Astrocyte of the hippocampus (primary cell): ENCODE results near the gene TUBGCP4.

ENCODE experiments used
- DNase-seq: peaks from one replicate; pipeline ENCODE4 v3.0.0; 2011; ENCODE audit warnings: low read depth, low spot score

Gene TUBGCP4

DNA sequence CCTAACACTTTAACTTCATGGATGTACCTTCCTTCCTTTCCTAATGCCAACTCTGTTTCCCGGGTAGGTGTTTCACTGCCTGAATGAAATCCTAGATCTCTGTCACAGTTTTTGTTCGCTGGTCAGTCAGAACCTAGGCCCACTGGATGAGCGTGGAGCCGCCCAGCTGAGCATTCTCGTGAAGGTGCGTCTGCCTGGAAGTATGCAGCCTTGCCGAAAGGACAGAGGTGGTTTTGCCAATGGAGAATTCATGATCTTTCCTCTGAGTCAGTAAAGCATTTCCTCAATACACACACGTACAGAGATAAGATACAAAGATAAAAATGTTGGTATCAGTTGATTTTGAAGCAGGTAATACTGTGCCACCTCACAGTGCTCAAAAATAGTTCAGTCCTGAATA lies 32.7 kb downstream of the TUBGCP4 start:
- DNase-seq, result no peak

DNA sequence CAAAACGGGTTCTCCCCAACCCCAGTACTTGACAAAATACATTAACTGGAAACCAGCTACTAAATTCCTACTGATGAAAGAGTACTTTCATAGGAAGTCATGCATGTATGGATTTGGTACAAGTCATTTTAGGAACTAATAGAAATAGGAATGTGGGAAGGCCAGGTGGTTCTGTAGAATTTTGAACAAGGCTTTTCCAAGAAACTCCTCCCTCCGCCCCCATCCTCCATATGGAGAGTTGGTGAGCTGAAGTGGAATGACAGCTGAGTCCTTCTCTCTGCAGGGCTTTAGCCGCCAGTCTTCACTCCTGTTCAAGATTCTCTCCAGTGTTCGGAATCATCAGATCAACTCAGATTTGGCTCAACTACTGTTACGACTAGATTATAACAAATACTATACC lies 33.2 kb downstream of the TUBGCP4 start:
- DNase-seq, result no peak

GRCh38 chr15:43406189-43406588 lies 35.3 kb downstream of the TUBGCP4 start:
- DNase-seq, result no peak

- DNase-seq, result no peak
Measured at GRCh38 chr15:43406808-43407207, 35.9 kb downstream of the TUBGCP4 start.

DNA sequence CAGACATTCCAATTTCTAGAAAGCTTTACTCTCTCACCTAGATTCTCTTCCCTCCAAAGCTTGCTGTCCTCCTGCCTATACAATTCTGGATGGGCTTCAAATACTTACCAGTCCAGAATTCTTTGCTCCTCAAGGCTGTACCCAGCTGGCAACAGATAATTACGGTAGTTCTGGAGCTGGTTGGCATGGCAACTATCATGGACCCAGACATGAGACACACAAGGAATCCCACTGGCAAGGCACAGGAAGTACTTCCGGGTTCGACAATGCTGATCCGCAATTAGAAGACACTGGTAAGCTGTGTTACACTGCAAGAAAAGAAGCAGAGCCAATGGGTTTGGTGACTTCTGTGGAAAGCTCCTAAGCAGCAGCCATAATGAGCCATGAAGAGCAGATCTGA lies 37.9 kb downstream of the TUBGCP4 start:
- DNase-seq, result no peak

DNA sequence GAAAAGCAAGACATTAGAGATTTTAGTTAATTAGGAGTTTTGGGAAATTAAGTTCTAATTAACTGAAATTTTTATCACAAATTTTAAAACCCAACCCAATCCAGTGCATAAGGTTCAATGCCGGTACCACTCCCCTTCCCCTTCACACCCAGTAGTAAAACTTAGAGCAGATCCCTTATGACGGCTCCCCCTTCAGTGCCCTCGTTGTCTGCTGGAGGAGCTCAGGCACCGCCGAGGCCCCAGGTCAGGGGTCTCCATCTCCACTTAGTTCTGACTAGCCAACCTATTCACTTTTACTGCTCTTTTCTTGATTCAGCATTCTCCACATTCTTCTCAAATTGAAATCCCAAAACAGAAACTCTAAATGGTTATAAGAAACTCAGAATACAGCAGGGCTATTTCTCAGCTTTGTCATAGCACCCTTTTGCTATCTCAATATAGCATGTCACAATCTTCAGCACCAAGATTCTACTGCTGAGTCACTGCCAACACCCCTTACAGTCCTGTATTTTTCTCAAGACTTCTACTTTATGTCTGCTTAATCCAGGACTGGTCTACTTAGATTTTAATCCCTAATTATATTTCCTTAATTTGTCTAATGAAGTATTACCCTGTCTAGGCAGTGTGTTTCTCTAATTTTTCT lies 39.8 kb downstream of the TUBGCP4 start:
- peak; percentile 16 for DNase-seq

DNA sequence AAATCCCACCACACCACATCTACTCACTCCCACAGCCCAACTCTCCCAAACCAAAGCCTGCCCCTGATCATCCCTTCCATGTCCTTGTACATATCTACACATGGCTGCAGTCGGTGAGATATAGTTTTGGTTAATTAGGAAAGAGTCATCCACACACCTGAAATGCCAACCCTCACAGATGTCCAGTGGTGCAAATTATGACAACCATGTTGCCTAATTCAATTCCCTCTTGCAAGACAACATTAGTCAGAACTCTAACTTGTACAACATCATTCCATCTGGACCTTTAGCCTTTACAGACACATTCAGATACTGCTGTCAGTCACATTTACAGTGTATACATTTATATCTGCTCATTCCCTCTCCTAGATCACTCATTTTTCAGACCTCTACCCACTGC lies 41.2 kb downstream of the TUBGCP4 start:
- no peak for DNase-seq

DNA sequence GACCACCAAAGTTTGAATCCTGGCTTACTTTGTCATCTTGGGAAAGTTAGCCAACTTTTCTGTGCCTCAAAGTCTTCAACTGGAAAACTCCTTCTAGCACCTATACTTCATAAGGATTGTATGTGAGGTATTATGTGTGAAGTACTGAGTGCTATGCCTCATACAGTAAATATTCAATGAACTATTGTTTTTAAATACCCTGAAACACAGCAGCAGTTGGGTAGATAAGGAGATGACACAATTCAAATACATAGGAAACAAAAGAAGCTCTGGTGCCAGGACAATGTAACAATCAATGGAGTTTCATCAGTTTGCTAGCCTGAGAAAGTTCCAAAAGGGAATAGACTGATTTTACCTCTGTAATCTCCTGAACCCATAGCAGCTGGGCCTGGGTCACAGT lies 43.3 kb downstream of the TUBGCP4 start:
- no peak for DNase-seq

DNA sequence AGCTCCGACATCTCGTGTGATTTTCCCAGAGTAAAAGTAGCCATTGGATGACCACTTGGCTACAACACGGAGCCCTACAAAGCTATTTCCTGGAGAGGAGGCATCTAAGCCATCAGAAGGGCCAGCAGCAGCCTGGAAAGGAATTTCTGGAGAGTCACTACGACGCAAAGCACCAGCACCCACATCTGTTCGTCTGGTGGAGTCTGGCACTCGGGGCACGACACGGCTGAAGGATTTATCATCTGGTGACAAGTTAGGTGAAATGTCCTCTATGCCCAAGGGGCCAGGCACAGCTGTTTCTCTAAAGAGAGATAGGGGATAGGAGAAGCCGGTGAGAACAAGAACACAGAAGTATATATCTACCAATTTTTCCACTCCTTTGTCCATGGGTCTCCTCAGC lies 49.5 kb downstream of the TUBGCP4 start:
- no peak for DNase-seq

- no peak for DNase-seq
Measured at GRCh38 chr15:43420876-43421275, 50.0 kb downstream of the TUBGCP4 start.

- no peak for DNase-seq
Measured at GRCh38 chr15:43423793-43424192, 52.9 kb downstream of the TUBGCP4 start.

GRCh38 chr15:43429687-43430086 lies 58.8 kb downstream of the TUBGCP4 start:
- no peak for DNase-seq

GRCh38 chr15:43433165-43433564 lies 62.3 kb downstream of the TUBGCP4 start:
- DNase-seq, result peak; percentile 66

- DNase-seq, result no peak
Measured at GRCh38 chr15:43433661-43434303, 62.9 kb downstream of the TUBGCP4 start.

- no peak for DNase-seq
Measured at GRCh38 chr15:43434446-43434845, 63.5 kb downstream of the TUBGCP4 start.

DNA sequence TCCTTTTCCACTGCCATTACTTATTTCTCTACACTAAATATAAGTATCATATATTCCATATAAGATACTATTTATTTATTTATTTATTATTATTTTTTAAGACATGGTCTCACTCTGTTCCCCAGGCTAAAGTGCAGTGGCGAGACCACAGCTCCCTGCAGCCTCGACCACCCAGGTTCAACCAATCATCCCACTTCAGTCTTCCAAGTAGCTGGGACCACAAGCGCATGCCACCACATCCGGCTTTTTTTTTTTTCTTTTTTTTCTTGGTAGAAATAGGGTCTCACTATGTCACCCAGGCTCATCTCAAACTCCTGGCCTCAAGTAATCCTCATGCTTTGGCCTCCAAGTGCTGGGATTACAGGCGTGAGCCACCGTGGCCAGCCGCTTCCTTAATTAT lies 65.5 kb downstream of the TUBGCP4 start:
- no peak for DNase-seq

DNA sequence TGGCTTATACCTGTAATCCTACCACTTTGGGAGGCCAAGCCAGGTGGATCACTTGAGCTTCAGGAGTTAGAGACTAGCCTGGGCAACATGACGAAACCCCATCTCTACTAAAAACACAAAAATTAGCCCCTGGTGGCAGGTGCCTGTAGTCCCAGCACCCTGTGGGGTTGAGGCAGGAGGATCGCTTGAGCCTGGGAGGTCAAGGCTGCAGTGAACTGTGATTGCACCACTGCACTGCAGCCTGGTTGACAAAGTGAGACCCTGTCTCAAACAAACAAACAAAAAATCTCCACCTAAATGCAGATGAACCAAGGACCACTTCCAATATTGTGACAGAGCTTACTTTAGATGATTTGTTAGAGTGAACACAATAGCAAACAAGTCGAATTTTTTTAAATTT lies 68.4 kb downstream of the TUBGCP4 start:
- no peak for DNase-seq

DNA sequence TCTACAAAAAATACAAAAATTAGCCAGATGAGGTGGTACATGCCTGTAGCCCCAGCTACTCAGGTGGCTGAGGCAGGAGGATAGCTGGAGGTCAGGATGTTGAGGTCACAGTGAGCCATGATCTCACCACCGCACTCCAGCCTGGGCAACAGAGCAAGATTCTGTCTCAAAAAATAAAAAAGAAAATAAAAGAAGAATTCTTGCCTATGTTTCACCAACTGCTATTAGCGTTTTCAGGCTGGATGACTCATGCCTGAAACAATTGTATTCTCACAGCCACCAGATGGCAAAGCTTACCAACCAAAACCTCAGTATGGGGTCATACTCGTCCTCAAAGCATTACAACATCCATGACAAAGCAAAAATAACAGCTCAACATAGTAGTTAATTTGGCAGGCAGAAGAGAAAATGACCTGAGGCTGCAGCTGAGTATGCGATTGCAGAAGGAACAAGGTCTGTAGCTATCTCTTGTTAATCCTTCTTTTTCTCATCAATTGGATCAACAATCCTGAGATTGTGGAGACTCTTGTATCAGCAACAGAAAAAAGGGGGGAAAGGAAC lies 69.9 kb downstream of the TUBGCP4 start:
- peak; percentile 95 for DNase-seq

DNA sequence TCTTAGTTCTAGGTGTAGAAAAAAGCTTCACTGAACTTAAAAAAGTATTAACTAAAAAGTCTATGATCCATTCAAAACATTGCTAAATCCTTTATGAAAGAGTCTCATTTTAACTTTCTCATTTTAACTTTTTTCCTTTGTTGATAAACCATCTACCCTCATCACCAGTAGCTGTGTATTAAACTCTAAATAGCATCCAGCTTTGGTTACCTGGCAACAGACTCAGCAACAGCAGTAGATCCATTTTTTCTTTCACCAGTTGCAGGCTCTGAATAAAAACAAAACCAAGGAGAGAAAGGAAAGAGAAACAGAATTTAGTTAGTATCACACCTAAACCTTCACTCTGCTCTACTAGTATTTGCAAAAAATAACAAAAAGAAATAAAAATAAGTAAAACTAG lies 70.4 kb downstream of the TUBGCP4 start:
- DNase-seq, result peak; percentile 62

DNA sequence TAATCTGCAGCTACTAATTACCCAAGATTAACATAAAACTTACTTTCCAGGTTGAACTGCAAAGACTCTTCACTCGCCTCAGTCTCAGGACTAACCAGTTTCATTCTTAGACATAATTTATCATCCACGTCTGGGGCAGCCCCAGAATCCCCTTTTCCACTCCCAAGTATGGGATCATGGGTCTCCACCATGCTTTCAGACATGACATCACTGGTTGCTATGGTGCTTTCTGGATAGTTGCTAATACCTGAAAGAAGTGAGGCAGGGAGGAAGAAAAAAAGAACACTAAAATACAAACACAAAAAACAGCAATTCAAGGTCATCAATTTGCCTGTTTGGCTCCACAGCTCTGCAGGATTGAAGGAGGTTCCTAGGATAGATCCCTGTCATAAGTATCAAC lies 75.4 kb downstream of the TUBGCP4 start:
- DNase-seq, result no peak

- DNase-seq, result no peak
Measured at GRCh38 chr15:43449981-43450380, 79.1 kb downstream of the TUBGCP4 start.
